Prostate gland (tissue), 2 donors: ENCODE results near the gene ARHGAP18.

Experiments used
- POLR2AphosphoS5 ChIP-seq: sonication (generic); formaldehyde crosslinking; IDR thresholded peaks from one replicate; pipeline ENCODE4 v1.6.1; 2017; ENCODE audit warnings: antibody characterized with exemption
- TF ChIP-seq, protein P1 (sequence below), 4 experiments: fragments of 200-600 bp in 2 of 4; fragments of 450-650 bp in 2 of 4; sonication (generic) in 2 of 4; IDR thresholded peaks; 1 replicate in 3 of 4; 2 replicates in 1 of 4; pipeline ENCODE4 v1.5.1; 2016 to 2019; ENCODE audit warnings: antibody characterized with exemption in 4 of 4, mild to moderate bottlenecking in 2 of 4, moderate library complexity in 2 of 4

DNA sequence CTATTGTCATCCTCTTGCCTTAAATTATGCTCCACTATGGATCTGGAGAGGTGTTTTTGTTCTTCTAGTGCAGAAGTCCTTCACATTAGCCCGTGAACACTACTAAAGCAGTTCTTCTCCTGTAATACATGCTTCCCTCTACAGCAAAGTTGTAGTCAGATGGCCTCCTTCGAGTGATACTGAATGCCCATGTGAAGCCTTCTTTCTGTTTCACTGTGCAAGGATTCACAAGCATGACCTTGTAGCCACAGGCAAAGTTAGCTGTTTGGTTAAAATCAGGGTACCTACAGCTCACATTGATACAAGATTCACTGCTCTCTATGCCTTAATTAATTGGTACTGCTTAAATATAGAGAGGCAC is 47.6 kb downstream of the ARHGAP18 start:
- TF ChIP-seq, protein P1, sequence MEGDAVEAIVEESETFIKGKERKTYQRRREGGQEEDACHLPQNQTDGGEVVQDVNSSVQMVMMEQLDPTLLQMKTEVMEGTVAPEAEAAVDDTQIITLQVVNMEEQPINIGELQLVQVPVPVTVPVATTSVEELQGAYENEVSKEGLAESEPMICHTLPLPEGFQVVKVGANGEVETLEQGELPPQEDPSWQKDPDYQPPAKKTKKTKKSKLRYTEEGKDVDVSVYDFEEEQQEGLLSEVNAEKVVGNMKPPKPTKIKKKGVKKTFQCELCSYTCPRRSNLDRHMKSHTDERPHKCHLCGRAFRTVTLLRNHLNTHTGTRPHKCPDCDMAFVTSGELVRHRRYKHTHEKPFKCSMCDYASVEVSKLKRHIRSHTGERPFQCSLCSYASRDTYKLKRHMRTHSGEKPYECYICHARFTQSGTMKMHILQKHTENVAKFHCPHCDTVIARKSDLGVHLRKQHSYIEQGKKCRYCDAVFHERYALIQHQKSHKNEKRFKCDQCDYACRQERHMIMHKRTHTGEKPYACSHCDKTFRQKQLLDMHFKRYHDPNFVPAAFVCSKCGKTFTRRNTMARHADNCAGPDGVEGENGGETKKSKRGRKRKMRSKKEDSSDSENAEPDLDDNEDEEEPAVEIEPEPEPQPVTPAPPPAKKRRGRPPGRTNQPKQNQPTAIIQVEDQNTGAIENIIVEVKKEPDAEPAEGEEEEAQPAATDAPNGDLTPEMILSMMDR (IDR thresholded peaks at IDR 0.05) = no peak
- no peak for TF ChIP-seq POLR2AphosphoS5
